ENCODE measurements around the gene IRX6. TPM values are rescaled to one million over a fixed set of nuclear protein-coding genes. Genes with fewer than 3 reads are reported as not detected.

The IRX6 gene
- total and polyA plus RNA-seq, 2 experiments from 2014 or later: 0.10 TPM; not detected in 1

DNA sequence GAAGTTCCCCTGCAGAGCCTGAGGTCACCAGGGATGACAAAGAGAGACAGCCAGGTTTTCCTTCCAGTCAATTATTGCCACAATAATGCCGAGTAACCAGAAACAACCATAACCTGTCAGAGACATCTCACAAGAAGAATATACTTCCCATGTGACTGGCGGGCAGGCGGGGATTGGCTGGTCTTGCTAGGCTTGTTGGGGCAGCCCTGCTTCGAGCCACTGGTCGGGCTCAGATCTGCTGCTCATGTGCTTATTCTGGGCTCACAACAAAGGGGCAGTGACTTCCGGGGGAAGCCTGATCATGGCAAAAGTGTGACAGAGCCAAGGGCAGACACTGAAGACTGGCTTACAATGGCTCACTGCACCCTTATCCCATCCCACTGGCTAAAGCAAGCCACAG is 48.1 kb upstream of the IRX6 start:
- H4K20me1 ChIP-seq (ENCODE audit: insufficient read depth, poor library complexity, severe bottlenecking): no peaks in the 10 kb centered on the region
- H3K27ac ChIP-seq: no peak overlapping the region
- no peaks in the 10 kb centered on the region for H3K79me2 ChIP-seq
- DNase-seq (ENCODE audit: low spot score): no peak
- no peak overlapping the region for H3K4me3 ChIP-seq
- no peaks in the 10 kb centered on the region for H3K27me3 ChIP-seq
- no peaks in the 10 kb centered on the region for H3K36me3 ChIP-seq (replicated peaks; ENCODE audit: insufficient read depth, low read depth)
- TF ChIP-seq EZH2 (IDR thresholded peaks at IDR 0.05; ENCODE audit: borderline replicate concordance) (no peak), CTCF (IDR thresholded peaks at IDR 0.05; ENCODE audit: poor library complexity) (no peak), EZH2phosphoT487 (IDR thresholded peaks at IDR 0.05; ENCODE audit: low read depth, severe bottlenecking, unreplicated experiment) (no peak)
- 95% methylated on average over 6 of the region's 6 CpGs for WGBS (ENCODE audit: low lambda C conversion rate, missing lambda C conversion rate)
- H3K4me1 ChIP-seq (ENCODE audit: insufficient read depth): no peaks in the 10 kb centered on the region
- H3K9me3 ChIP-seq (ENCODE audit: low read depth): no peaks in the 10 kb centered on the region
- H3K4me2 ChIP-seq: no peak overlapping the region
- H2AFZ ChIP-seq: no peak overlapping the region
- H3K9me2 ChIP-seq (replicated peaks; ENCODE audit: insufficient read depth): no peaks in the 10 kb centered on the region

GRCh38 chr16:55277536-55277935 is 46.5 kb upstream of the IRX6 start:
- H3K9me2 ChIP-seq (replicated peaks; ENCODE audit: insufficient read depth): no peaks in the 10 kb centered on the region
- no peaks in the 10 kb centered on the region for H4K20me1 ChIP-seq (ENCODE audit: insufficient read depth, poor library complexity, severe bottlenecking)
- H3K79me2 ChIP-seq: no peaks in the 10 kb centered on the region
- no peak overlapping the region for H3K27ac ChIP-seq
- no peak for DNase-seq (ENCODE audit: low spot score)
- H3K9me3 ChIP-seq (ENCODE audit: low read depth): no peaks in the 10 kb centered on the region
- 85% methylated on average over 1 of the region's 1 CpG for WGBS (ENCODE audit: low lambda C conversion rate, missing lambda C conversion rate)
- no peaks in the 10 kb centered on the region for H3K4me1 ChIP-seq (ENCODE audit: insufficient read depth)
- H2AFZ ChIP-seq: no peak overlapping the region
- H3K4me3 ChIP-seq: no peak overlapping the region
- H3K27me3 ChIP-seq: no peaks in the 10 kb centered on the region
- no peak for TF ChIP-seq CTCF (IDR thresholded peaks at IDR 0.05; ENCODE audit: poor library complexity)
- no peak overlapping the region for H3K4me2 ChIP-seq
- no peaks in the 10 kb centered on the region for H3K36me3 ChIP-seq (replicated peaks; ENCODE audit: insufficient read depth, low read depth)

- Histone ChIP-seq H3K4me2 (no peak overlapping the region), H3K4me1 (ENCODE audit: insufficient read depth) (no peaks in the 10 kb centered on the region), H3K4me3 (no peak overlapping the region), H3K9me3 (ENCODE audit: low read depth) (no peaks in the 10 kb centered on the region), H3K9me2 (replicated peaks; ENCODE audit: insufficient read depth) (no peaks in the 10 kb centered on the region), H3K27ac (no peak overlapping the region), H4K20me1 (ENCODE audit: insufficient read depth, poor library complexity, severe bottlenecking) (no peaks in the 10 kb centered on the region), H3K36me3 (replicated peaks; ENCODE audit: insufficient read depth, low read depth) (no peaks in the 10 kb centered on the region), H3K27me3 (no peaks in the 10 kb centered on the region), H3K79me2 (no peaks in the 10 kb centered on the region), H2AFZ (no peak overlapping the region)
- no peak for DNase-seq (ENCODE audit: low spot score)
- 84% methylated on average over 6 of the region's 6 CpGs for whole genome bisulfite sequencing (ENCODE audit: low lambda C conversion rate, missing lambda C conversion rate)
- no peak for TF ChIP-seq EZH2phosphoT487 (IDR thresholded peaks at IDR 0.05; ENCODE audit: low read depth, severe bottlenecking, unreplicated experiment)
- TF ChIP-seq CTCF (IDR thresholded peaks at IDR 0.05; ENCODE audit: poor library complexity): no peak
- TF ChIP-seq EZH2 (IDR thresholded peaks at IDR 0.05; ENCODE audit: borderline replicate concordance): no peak
Observed at GRCh38 chr16:55279598-55279997, 44.4 kb upstream of the IRX6 start.

- Histone ChIP-seq H3K79me2 (no peaks in the 10 kb centered on the region), H2AFZ (no peak overlapping the region), H3K27me3 (no peaks in the 10 kb centered on the region), H4K20me1 (ENCODE audit: insufficient read depth, poor library complexity, severe bottlenecking) (no peaks in the 10 kb centered on the region), H3K9me3 (ENCODE audit: low read depth) (no peaks in the 10 kb centered on the region), H3K36me3 (replicated peaks; ENCODE audit: insufficient read depth, low read depth) (no peaks in the 10 kb centered on the region), H3K4me1 (ENCODE audit: insufficient read depth) (no peaks in the 10 kb centered on the region), H3K9me2 (replicated peaks; ENCODE audit: insufficient read depth) (no peaks in the 10 kb centered on the region), H3K4me2 (no peak overlapping the region), H3K4me3 (no peak overlapping the region), H3K27ac (no peak overlapping the region)
- no peak for DNase-seq (ENCODE audit: low spot score)
- 50% methylated on average over 4 of the region's 4 CpGs for WGBS (ENCODE audit: low lambda C conversion rate, missing lambda C conversion rate)
- TF ChIP-seq EZH2phosphoT487 (IDR thresholded peaks at IDR 0.05; ENCODE audit: low read depth, severe bottlenecking, unreplicated experiment): no peak
- no peak for TF ChIP-seq EZH2 (IDR thresholded peaks at IDR 0.05; ENCODE audit: borderline replicate concordance)
Observed at GRCh38 chr16:55280587-55280986, 43.4 kb upstream of the IRX6 start.
